Measurements from ENCODE around the gene KY. TPM values are rescaled to one million over a fixed set of nuclear protein-coding genes. Genes with fewer than 3 reads are reported as not detected.

Gene KY
- total RNA-seq, 2 donors from 2014 or later = 0.21 TPM; not detected in 1

- intact Hi-C loops (cut with DNase I) = no loop called here
- ATAC-seq = peak; percentile 74 to 82
- no peak for DNase-seq
Measured at GRCh38 chr3:134677196-134677986, 26.6 kb upstream of the KY start.

DNA sequence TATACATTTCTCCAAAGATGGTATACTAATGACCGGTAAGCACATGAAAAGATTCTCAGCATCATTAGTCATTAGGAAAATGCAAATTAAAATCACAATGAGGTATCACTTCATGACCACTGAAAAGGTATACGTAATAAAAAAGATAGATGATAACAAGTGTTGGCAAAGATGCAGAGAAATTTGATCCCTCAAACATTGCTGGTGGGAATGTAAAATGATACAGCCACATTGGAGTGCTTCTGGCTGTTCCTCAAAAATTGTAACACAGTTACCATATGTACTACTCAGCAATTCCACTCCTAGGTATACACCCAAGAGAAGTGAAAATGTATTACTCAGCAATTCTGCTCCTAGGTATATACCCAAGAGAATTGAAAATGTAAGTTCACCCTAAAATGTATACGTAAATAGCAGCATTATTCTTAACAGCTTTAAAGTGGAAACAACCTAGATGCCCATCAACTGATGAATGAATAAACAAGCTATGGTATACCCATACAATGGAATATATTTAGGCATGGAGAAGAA lies 25.0 kb upstream of the KY start:
- intact Hi-C loops (cut with DNase I) = no loop called here
- ATAC-seq (no peak), DNase-seq (no peak)

- ATAC-seq (no peak), DNase-seq (no peak)
- intact Hi-C loops (cut with DNase I) = no loop called here
Measured at GRCh38 chr3:134672571-134672970, 21.7 kb upstream of the KY start.

- DNase-seq = no peak
Measured at GRCh38 chr3:134667956-134668355, 17.1 kb upstream of the KY start.

DNA sequence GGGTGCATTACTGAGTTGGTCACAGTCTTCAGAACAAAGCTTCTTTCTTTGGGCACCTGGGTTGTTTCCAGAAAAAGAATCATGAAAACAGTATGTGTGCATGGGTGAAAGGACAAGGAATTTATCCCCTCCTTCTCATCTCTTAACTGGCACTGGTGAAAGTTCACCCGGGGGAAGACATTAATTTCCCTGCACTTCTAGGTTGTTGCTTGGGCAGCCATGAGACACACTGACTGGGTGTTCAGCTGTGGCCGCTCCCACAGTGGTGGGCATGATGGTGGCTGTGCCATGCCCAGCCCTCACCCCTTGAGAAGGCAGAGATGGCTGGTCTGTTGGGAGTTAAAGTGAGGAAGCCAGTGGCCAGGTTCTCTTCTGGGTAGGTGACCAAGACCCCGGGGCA lies 16.6 kb upstream of the KY start:
- ATAC-seq (no peak), DNase-seq (no peak)
- intact Hi-C loops (cut with DNase I) = no loop called here

More at GRCh38 chr3:134667956-134668355, 17.1 kb upstream of the KY start:
- intact Hi-C loops (cut with DNase I) = no loop called here
- no peak for ATAC-seq

DNA sequence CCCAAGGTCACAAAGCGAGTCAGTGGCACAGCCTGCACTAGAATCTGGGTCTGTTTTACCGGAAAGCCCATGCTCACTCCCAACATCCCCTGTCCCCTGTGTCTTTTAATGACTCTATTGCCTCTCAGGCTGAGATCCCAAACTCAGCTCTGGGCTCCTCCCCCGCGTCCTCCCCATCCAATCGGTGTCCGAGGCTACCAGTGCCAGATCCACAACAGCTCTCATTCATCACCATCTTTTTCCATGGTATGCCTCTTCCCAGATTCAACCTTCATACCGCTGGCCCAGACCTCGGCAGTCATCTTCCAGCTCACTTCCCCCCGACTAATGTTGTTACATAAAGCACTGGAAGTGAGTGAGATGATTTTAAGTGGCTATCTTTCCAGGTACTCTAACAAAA lies 16.1 kb upstream of the KY start:
- no peak for DNase-seq
- intact Hi-C loops (cut with DNase I) = no loop called here
- no peak for ATAC-seq

DNA sequence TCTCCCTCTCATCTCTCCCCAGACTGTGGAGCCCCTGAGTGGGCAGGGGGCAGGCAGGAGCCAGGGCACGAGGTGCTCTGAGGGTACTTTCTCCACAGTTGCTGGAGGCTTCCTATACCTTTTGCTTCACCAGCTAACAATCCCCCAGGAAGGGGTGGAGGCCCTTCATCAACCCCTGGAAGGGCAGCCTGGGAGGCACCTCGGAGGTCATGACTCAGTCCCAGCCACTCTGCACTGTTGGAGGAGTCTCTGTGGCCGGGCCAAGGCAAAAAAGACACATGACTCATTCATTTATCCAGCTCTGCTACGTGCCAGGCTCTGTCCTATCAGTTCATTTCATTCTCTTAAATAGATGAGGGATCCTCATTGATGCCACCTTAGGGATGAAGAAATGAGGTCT lies 15.6 kb upstream of the KY start:
- ATAC-seq = peak in 1 of 2 donors; percentile 88
- intact Hi-C loops (cut with DNase I) = no loop called here
- no peak for DNase-seq

DNA sequence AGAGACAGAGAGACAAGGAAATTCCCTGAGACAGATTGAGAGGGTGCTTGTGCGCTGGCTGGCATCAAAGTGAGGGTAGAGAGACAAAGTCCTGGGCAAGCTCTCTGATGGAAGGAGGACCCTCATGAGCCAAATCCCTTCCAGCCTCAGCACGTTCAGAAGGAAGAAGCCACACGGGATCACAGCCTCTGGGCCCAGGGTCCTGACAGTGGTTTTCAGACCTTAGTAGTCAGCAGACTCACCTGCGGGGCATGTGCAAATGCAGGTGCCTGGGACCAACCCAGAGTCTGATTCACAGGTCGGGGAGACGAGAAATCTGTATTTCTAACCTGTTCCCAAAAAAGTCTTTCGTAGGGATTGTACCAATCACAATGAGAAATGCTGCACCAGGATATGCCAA lies 15.2 kb upstream of the KY start:
- intact Hi-C loops (cut with DNase I) = no loop called here
- ATAC-seq (no peak), DNase-seq (no peak)

- DNase-seq (no peak), ATAC-seq (peak in 1 of 2 donors; percentile 18)
- intact Hi-C loops (cut with DNase I) = no loop called here
Measured at GRCh38 chr3:134665243-134665642, 14.4 kb upstream of the KY start.

DNA sequence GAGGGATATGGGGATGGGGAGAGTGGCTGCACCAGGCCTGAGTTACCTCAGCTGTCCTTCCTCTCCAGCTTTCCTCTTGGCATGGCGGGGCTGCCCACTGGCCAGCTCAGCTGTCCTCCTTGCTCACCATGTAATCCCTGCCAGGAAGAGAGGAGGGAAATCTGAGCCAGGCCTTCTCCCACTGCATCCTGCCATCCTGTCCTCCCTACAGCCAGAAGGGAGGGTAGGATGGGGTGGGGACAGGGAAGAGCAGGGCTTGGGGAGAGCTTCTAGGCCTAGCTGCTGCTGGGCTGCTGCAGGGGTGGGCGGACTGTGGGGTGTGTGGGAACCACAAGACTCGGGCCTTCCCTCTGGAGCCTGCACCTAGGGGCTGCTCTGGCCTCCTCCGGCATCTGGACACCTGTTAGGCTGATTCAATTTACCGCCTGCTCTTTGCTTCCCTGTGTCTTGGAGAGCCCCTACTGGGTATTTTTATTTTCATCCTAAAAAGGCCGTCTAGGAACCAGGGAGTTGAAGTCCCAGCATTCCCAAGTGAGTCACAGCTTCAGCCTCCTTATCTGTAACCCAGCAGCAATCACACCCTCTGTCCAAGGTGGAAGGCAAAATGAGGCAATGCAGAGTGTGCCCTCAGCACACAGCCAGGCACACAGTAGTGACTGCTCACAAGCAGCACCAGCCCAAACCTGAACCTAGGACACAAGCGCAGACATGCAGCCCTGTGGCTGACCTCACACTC lies 13.1 kb upstream of the KY start:
- DNase-seq = no peak
- ATAC-seq = peak; percentile 41 to 77
- intact Hi-C loops (cut with DNase I) = no loop called here

- intact Hi-C loops (cut with DNase I) = no loop called here
- DNase-seq (no peak), ATAC-seq (no peak)
Measured at GRCh38 chr3:134660046-134660441, 9.2 kb upstream of the KY start.

GRCh38 chr3:134659391-134660045 lies 8.7 kb upstream of the KY start:
- ATAC-seq (no peak), DNase-seq (no peak)
- intact Hi-C loops (cut with DNase I) = no loop called here

GRCh38 chr3:134658555-134658954 lies 7.7 kb upstream of the KY start:
- intact Hi-C loops (cut with DNase I) = no loop called here
- DNase-seq = no peak

DNA sequence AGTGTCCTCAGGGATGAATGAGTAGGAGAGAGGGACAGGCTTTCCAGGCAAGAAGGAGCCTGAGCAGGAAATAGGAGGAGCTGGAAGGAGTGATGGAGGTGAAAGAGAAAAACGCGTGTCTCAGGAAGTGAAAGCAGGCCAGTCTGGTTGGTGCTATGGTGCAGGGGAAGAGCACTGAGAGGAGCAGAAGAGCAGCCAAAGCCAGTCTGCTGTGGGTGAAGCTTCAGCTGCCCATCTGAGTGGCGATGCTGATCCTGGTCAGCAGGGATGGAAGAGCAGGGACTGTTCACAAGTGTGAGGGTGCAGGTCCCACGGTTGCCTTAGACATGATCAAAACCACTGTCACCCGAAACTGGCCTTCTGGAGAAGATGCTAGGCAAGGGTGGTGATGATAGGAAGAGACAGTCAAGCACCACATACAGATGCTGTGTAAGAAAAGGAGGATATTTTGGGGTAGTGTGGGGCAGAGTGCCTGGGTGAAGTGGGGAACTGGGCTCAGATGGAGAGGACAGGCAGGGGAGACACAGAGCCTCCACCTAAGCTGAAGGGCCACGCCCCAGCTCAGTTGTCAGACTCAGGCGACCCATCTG lies 5.5 kb upstream of the KY start:
- intact Hi-C loops (cut with DNase I) = no loop called here
- ATAC-seq (no peak), DNase-seq (no peak)

More at GRCh38 chr3:134658555-134658954, 7.7 kb upstream of the KY start:
- ATAC-seq = no peak

DNA sequence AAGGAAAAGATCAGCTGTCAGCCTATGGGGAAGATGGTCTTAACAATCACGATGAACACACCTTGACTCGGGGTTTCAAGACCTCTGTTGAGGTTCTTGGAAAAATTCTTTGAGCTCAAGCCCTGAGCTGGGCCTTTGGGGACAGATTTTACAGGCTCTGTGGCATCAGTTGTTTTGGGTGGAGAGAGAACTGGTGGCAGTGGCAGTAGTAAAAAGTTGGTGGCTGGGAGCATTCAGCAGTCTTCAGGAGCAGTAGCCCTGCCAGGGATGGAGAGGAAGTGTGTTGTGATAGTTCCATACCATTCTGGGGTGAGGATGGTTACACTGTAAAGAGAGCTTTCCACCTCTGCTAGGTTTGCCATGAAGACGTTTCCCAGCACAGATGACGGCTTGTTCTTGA lies 4.9 kb upstream of the KY start:
- intact Hi-C loops (cut with DNase I) = no loop called here
- DNase-seq = no peak
- no peak for ATAC-seq

GRCh38 chr3:134654031-134654430 lies 3.2 kb upstream of the KY start:
- DNase-seq (no peak), ATAC-seq (no peak)
- intact Hi-C loops (cut with DNase I) = no loop called here

DNA sequence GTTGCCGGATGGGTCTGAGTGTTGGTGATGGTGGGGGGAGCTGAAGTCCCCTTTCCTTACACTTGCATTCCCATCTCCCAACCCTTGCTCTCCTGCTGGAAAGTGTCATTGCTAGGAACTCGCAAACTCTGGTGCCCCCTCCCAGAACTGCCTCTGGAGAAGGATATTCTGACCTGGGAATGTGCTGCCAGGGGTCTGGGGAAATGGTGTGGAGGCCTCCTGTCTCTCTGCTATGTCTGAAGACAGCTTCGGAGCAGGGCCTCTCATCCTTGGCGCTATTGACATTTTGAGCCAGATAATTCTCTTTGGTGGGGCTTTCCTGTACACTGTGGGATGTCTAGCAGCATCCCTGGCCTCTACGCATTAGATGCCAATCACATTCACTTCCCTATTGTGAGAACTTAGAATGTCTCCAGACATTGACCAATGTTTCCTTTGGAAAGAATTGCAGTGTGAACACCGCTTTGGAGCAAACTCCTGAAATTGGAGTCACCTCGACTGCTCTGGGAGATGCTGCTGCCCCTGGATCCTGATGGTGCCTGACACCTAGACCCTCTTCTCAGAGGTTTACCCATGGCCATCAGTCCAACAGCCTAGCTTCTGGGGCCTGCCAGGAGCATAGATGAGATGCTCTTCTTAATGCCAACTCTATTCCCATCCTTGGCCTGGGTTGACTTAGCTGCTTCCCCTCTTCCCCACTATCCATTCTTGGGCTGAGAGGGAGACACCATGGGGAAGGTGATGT lies 2.2 kb upstream of the KY start:
- intact Hi-C loops (cut with DNase I) = no loop called here
- DNase-seq (no peak), ATAC-seq (no peak)

DNA sequence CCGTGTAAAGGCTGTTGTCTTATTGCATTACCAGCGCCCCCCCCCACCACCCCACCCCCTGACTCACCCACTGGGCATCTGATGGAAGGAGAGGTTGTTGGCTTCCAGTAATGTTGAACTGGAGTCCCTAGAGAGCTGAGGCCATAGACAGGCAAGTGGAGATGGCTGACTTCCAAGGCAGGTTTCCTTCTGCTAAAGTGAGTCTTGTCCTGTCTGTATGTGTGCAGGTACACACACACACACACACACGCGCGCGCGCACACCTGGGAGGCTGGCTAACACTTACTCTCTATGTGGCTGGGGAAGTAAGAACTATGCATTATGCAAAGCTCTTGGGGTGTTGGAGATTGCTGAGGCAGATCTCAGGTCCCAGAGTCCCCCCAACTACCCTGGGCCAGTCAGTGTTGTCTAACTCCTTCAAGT lies 1.6 kb upstream of the KY start:
- DNase-seq (no peak), ATAC-seq (no peak)
- intact Hi-C loops (cut with DNase I) = no loop called here

Data from left cardiac atrium (tissue), 4 donors.